ENCODE data around the gene HEATR5A.

Gene HEATR5A

GRCh38 chr14:31253746-31254471, 166.4 kb downstream of the HEATR5A start:
- no peak for TF ChIP-seq GATA3 (IDR thresholded peaks at IDR 0.05; ENCODE audit: low read depth, low read length)
- no peak for TF ChIP-seq GATA2 (IDR thresholded peaks at IDR 0.05; ENCODE audit: low read depth, low read length)

- TF ChIP-seq GATA3 (IDR thresholded peaks at IDR 0.05; ENCODE audit: low read depth, low read length) (no peak), GATA2 (IDR thresholded peaks at IDR 0.05; ENCODE audit: low read depth, low read length) (no peak)
Measured at GRCh38 chr14:31252865-31253264, 167.5 kb downstream of the HEATR5A start.

GRCh38 chr14:31251028-31251958, 169.1 kb downstream of the HEATR5A start:
- TF ChIP-seq GATA3 (IDR thresholded peaks at IDR 0.05; ENCODE audit: low read depth, low read length) (no peak), GATA2 (IDR thresholded peaks at IDR 0.05; ENCODE audit: low read depth, low read length) (no peak)

GRCh38 chr14:31244626-31245025, 175.7 kb downstream of the HEATR5A start:
- TF ChIP-seq GATA2 (IDR thresholded peaks at IDR 0.05; ENCODE audit: low read depth, low read length) (no peak), GATA3 (IDR thresholded peaks at IDR 0.05; ENCODE audit: low read depth, low read length) (no peak)

GRCh38 chr14:31243860-31244259, 176.5 kb downstream of the HEATR5A start:
- TF ChIP-seq GATA3 (IDR thresholded peaks at IDR 0.05; ENCODE audit: low read depth, low read length) = no peak
- no peak for TF ChIP-seq GATA2 (IDR thresholded peaks at IDR 0.05; ENCODE audit: low read depth, low read length)

Data from SH-SY5Y (cell line).